ENCODE results near the gene UTP25. TPM values are rescaled to one million over a fixed set of nuclear protein-coding genes. Genes with fewer than 3 reads are reported as not detected.

UTP25 gene
- total RNA-seq, 2 donors from 2014 or later = 11.5 to 11.9 TPM

- Mint-ChIP-seq H3K27ac (no peak overlapping the region), H3K9me3 (no peaks in the 10 kb centered on the region), H3K27me3 (ENCODE audit: low read depth) (peaks cover 20% of the 10 kb centered on the region), H3K36me3 (ENCODE audit: insufficient read depth in 2 of 2) (no peaks in the 10 kb centered on the region), H3K4me3 (no peak overlapping the region), H3K4me1 (ENCODE audit: low read depth) (no peaks in the 10 kb centered on the region)
- ATAC-seq (replicated peaks in 1 of 2) = no peak
- no peak for DNase-seq
These were observed 29.7 kb upstream of the UTP25 start for GRCh38 chr1:209797978-209798639.

- Mint-ChIP-seq H3K4me3 (no peak overlapping the region), H3K4me1 (ENCODE audit: low read depth) (peaks cover 17% of the 10 kb centered on the region), H3K27ac (no peak overlapping the region), H3K9me3 (no peaks in the 10 kb centered on the region), H3K27me3 (ENCODE audit: low read depth) (peaks cover 32% of the 10 kb centered on the region), H3K36me3 (ENCODE audit: insufficient read depth in 2 of 2) (no peaks in the 10 kb centered on the region)
- DNase-seq = no peak
- ATAC-seq (replicated peaks in 1 of 2) = no peak
These were observed 26.6 kb upstream of the UTP25 start for GRCh38 chr1:209800984-209801834.

GRCh38 chr1:209802117-209802779, 25.5 kb upstream of the UTP25 start:
- Mint-ChIP-seq H3K4me3 (no peak overlapping the region), H3K27ac (no peak overlapping the region), H3K9me3 (no peaks in the 10 kb centered on the region), H3K36me3 (ENCODE audit: insufficient read depth in 2 of 2) (no peaks in the 10 kb centered on the region), H3K4me1 (ENCODE audit: low read depth) (peaks cover 19% of the 10 kb centered on the region), H3K27me3 (ENCODE audit: low read depth) (peaks cover 32% of the 10 kb centered on the region)
- ATAC-seq (replicated peaks in 1 of 2) = no peak
- no peak for DNase-seq

GRCh38 chr1:209802780-209803152, 25.0 kb upstream of the UTP25 start:
- Mint-ChIP-seq H3K9me3 (no peaks in the 10 kb centered on the region), H3K27ac (no peak overlapping the region), H3K4me3 (no peak overlapping the region), H3K27me3 (ENCODE audit: low read depth) (peaks cover 32% of the 10 kb centered on the region), H3K4me1 (ENCODE audit: low read depth) (peaks cover 19% of the 10 kb centered on the region), H3K36me3 (ENCODE audit: insufficient read depth in 2 of 2) (no peaks in the 10 kb centered on the region)
- DNase-seq = no peak
- no peak for ATAC-seq (replicated peaks in 1 of 2)

GRCh38 chr1:209803568-209803967, 24.2 kb upstream of the UTP25 start:
- ATAC-seq (replicated peaks in 1 of 2) (no peak), DNase-seq (no peak)
- Mint-ChIP-seq H3K27ac (no peak overlapping the region), H3K4me1 (ENCODE audit: low read depth) (peaks cover 19% of the 10 kb centered on the region), H3K36me3 (ENCODE audit: insufficient read depth in 2 of 2) (no peaks in the 10 kb centered on the region), H3K9me3 (no peaks in the 10 kb centered on the region), H3K27me3 (ENCODE audit: low read depth) (peaks cover 32% of the 10 kb centered on the region), H3K4me3 (no peak overlapping the region)

- no peak overlapping the region for H3K27ac Mint-ChIP-seq
- H3K4me3 Mint-ChIP-seq = peak overlapping the region; percentile 19 to 83
- H3K4me1 Mint-ChIP-seq (ENCODE audit: low read depth) = peaks cover 19% of the 10 kb centered on the region
- no peaks in the 10 kb centered on the region for H3K36me3 Mint-ChIP-seq (ENCODE audit: insufficient read depth in 2 of 2)
- no peak for ATAC-seq (replicated peaks in 1 of 2)
- H3K27me3 Mint-ChIP-seq (ENCODE audit: low read depth) = peaks cover 32% of the 10 kb centered on the region
- DNase-seq = no peak
- no peaks in the 10 kb centered on the region for H3K9me3 Mint-ChIP-seq
These were observed 22.4 kb upstream of the UTP25 start for GRCh38 chr1:209805341-209805781.

GRCh38 chr1:209805875-209806760, 21.7 kb upstream of the UTP25 start, which contains the start of gene IRF6:
Gene IRF6, minus strand, starts transcription at chr1:209806142. Its CDS starts 4,729 bp downstream, at chr1:209801413.
- DNase-seq (peak; percentile 60 to 66), ATAC-seq (replicated peaks in 1 of 2) (peak; percentile 89 to 90)
- no peaks in the 10 kb centered on the region for H3K9me3 Mint-ChIP-seq
- H3K27me3 Mint-ChIP-seq (ENCODE audit: low read depth) = peaks cover 32% of the 10 kb centered on the region
- H3K4me1 Mint-ChIP-seq (ENCODE audit: low read depth) = peaks cover 19% of the 10 kb centered on the region
- H3K4me3 Mint-ChIP-seq = peak within 1 kb of the TSS; percentile 73 to 83
- no peak within 1 kb of the TSS for H3K27ac Mint-ChIP-seq
- H3K36me3 Mint-ChIP-seq (ENCODE audit: insufficient read depth in 2 of 2) = no peaks in the 10 kb centered on the region

GRCh38 chr1:209807509-209807908, 20.3 kb upstream of the UTP25 start:
- Mint-ChIP-seq H3K9me3 (no peaks in the 10 kb centered on the region), H3K4me1 (ENCODE audit: low read depth) (peaks cover 19% of the 10 kb centered on the region), H3K36me3 (ENCODE audit: insufficient read depth in 2 of 2) (no peaks in the 10 kb centered on the region), H3K27ac (no peak overlapping the region), H3K27me3 (ENCODE audit: low read depth) (peaks cover 22% of the 10 kb centered on the region), H3K4me3 (no peak overlapping the region)
- ATAC-seq (replicated peaks in 1 of 2) (no peak), DNase-seq (no peak)

- Mint-ChIP-seq H3K9me3 (no peaks in the 10 kb centered on the region), H3K36me3 (ENCODE audit: insufficient read depth in 2 of 2) (no peaks in the 10 kb centered on the region), H3K4me3 (no peak overlapping the region), H3K27ac (no peak overlapping the region), H3K27me3 (ENCODE audit: low read depth) (peaks cover 18% of the 10 kb centered on the region), H3K4me1 (ENCODE audit: low read depth) (peaks cover 19% of the 10 kb centered on the region)
- DNase-seq (no peak), ATAC-seq (replicated peaks in 1 of 2) (no peak)
These were observed 19.7 kb upstream of the UTP25 start for GRCh38 chr1:209808059-209808581.

GRCh38 chr1:209809611-209810010, 18.2 kb upstream of the UTP25 start:
- H3K4me3 Mint-ChIP-seq = no peak overlapping the region
- DNase-seq (no peak), ATAC-seq (replicated peaks in 1 of 2) (no peak)
- no peaks in the 10 kb centered on the region for H3K36me3 Mint-ChIP-seq (ENCODE audit: insufficient read depth in 2 of 2)
- peaks cover 6% of the 10 kb centered on the region for H3K27me3 Mint-ChIP-seq (ENCODE audit: low read depth)
- no peaks in the 10 kb centered on the region for H3K9me3 Mint-ChIP-seq
- peaks cover 13% of the 10 kb centered on the region for H3K4me1 Mint-ChIP-seq (ENCODE audit: low read depth)
- H3K27ac Mint-ChIP-seq = peak overlapping the region; percentile 39

- no peak for ATAC-seq (replicated peaks in 1 of 2)
- Mint-ChIP-seq H3K27me3 (ENCODE audit: low read depth) (no peaks in the 10 kb centered on the region), H3K9me3 (no peaks in the 10 kb centered on the region), H3K4me1 (ENCODE audit: low read depth) (peaks cover 15% of the 10 kb centered on the region), H3K27ac (no peak overlapping the region), H3K36me3 (ENCODE audit: insufficient read depth in 2 of 2) (no peaks in the 10 kb centered on the region), H3K4me3 (no peak overlapping the region)
- no peak for DNase-seq
These were observed 17.0 kb upstream of the UTP25 start for GRCh38 chr1:209810783-209811182.

- no peaks in the 10 kb centered on the region for H3K9me3 Mint-ChIP-seq
- peaks cover 5% of the 10 kb centered on the region for H3K27me3 Mint-ChIP-seq (ENCODE audit: low read depth)
- peaks cover 15% of the 10 kb centered on the region for H3K4me1 Mint-ChIP-seq (ENCODE audit: low read depth)
- DNase-seq = no peak
- peak overlapping the region; percentile 61 for H3K27ac Mint-ChIP-seq
- no peak for ATAC-seq (replicated peaks in 1 of 2)
- no peaks in the 10 kb centered on the region for H3K36me3 Mint-ChIP-seq (ENCODE audit: insufficient read depth in 2 of 2)
- no peak overlapping the region for H3K4me3 Mint-ChIP-seq
These were observed 13.9 kb upstream of the UTP25 start for GRCh38 chr1:209813902-209814301.

All from activated T-cell treated with anti-CD3 and anti-CD28 coated beads, Interleukin-2, amount 50 U/mL, for 72 hours (primary cell).